HG03439 (cell line): Measurements from ENCODE around the gene ACVR1B.

Experiments used
- ATAC-seq: cut with Tn5 transposase; IDR thresholded peaks from one replicate; pipeline ENCODE4 v1.9.1; 2021; ENCODE audit warnings: mild to moderate bottlenecking, moderate library complexity; ENCODE audit not compliant: unreplicated experiment

Gene ACVR1B

GRCh38 chr12:52041695-52042123 is 90.2 kb downstream of the ACVR1B start:
- no peak for ATAC-seq

GRCh38 chr12:52042706-52043385 is 91.3 kb downstream of the ACVR1B start:
- ATAC-seq = no peak

GRCh38 chr12:52043386-52044212 is 92.1 kb downstream of the ACVR1B start:
- ATAC-seq = no peak

- ATAC-seq = no peak
Measured at GRCh38 chr12:52044292-52044983, 92.9 kb downstream of the ACVR1B start.

- ATAC-seq = no peak
Measured at GRCh38 chr12:52045794-52046199, 94.3 kb downstream of the ACVR1B start.
